ENCODE measurements around the gene PRPF40B. TPM values are rescaled to one million over a fixed set of nuclear protein-coding genes. Genes with fewer than 3 reads are reported as not detected.

Gene PRPF40B
- total RNA-seq, 3 donors from 2014 or later: 10.4 to 34.0 (median 32.8) TPM

- Histone ChIP-seq H3K27ac (no peak overlapping the region), H3K36me3 (no peaks in the 10 kb centered on the region), H3K4me3 (no peak overlapping the region), H3K9me3 (no peaks in the 10 kb centered on the region), H3K27me3 (no peaks in the 10 kb centered on the region), H3K4me1 (no peaks in the 10 kb centered on the region)
- no peak for TF ChIP-seq POLR2A (IDR thresholded peaks at IDR 0.05)
- TF ChIP-seq POLR2AphosphoS5 (IDR thresholded peaks at IDR 0.05): no peak
- TF ChIP-seq, protein P1, sequence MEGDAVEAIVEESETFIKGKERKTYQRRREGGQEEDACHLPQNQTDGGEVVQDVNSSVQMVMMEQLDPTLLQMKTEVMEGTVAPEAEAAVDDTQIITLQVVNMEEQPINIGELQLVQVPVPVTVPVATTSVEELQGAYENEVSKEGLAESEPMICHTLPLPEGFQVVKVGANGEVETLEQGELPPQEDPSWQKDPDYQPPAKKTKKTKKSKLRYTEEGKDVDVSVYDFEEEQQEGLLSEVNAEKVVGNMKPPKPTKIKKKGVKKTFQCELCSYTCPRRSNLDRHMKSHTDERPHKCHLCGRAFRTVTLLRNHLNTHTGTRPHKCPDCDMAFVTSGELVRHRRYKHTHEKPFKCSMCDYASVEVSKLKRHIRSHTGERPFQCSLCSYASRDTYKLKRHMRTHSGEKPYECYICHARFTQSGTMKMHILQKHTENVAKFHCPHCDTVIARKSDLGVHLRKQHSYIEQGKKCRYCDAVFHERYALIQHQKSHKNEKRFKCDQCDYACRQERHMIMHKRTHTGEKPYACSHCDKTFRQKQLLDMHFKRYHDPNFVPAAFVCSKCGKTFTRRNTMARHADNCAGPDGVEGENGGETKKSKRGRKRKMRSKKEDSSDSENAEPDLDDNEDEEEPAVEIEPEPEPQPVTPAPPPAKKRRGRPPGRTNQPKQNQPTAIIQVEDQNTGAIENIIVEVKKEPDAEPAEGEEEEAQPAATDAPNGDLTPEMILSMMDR (IDR thresholded peaks at IDR 0.05): no peak
- no peak for DNase-seq (ENCODE audit: low spot score in 2 of 2)
- intact Hi-C loops (cut with DNase I; ENCODE audit: low total_unique reads): no loop called here
Observed at GRCh38 chr12:49633703-49634345, 10.5 kb downstream of the PRPF40B start.

DNA sequence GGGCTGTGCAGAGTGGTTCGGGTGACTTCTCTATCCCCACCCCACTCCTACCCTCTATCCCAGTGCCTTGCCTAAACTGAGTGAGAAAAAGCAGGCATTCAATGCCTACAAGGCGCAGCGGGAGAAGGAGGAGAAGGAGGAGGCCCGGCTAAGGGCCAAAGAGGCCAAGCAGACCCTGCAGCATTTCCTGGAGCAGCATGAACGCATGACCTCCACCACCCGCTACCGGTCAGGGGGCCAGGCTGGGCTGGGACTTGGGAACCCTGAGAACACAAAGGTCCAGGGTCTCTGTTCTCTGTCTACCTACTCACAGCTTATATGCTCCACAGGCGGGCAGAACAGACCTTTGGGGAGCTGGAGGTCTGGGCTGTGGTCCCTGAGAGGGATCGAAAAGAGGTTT lies 11.7 kb downstream of the PRPF40B start:
- intact Hi-C loops (cut with DNase I; ENCODE audit: low total_unique reads): no loop called here
- H3K36me3 ChIP-seq: no peaks in the 10 kb centered on the region
- no peak overlapping the region for H3K27ac ChIP-seq

DNA sequence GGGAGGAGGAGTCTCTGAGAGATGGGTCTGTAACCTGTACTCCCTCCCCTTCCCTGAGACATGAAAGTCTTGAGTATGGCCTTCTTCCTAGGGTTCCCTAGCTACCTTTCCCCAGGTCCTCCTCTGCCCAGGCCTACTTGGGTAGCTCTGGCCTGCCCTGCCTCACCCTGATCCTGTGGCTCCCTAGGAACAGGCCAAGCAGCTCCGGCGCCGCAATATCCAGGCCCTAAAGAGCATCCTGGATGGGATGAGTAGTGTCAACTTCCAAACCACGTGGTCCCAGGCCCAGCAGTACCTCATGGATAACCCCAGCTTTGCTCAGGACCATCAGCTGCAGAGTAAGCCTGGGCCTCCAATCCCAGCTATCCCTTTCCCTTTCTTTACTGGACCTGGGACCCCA lies 12.3 kb downstream of the PRPF40B start:
- H3K27me3 ChIP-seq: no peaks in the 10 kb centered on the region
- H3K27ac ChIP-seq: no peak overlapping the region
- no peak overlapping the region for H3K4me3 ChIP-seq
- intact Hi-C loops (cut with DNase I; ENCODE audit: low total_unique reads): no loop called here
- H3K4me1 ChIP-seq: no peaks in the 10 kb centered on the region
- no peak for DNase-seq (ENCODE audit: low spot score in 2 of 2)
- no peaks in the 10 kb centered on the region for H3K36me3 ChIP-seq
- no peaks in the 10 kb centered on the region for H3K9me3 ChIP-seq
- TF ChIP-seq POLR2AphosphoS5 (IDR thresholded peaks at IDR 0.05) (no peak), POLR2A (IDR thresholded peaks at IDR 0.05) (no peak)
- TF ChIP-seq, protein P1 (IDR thresholded peaks at IDR 0.05): no peak

More for the DNA sequence above, 11.7 kb downstream of the PRPF40B start:
- Histone ChIP-seq H3K4me3 (no peak overlapping the region), H3K4me1 (no peaks in the 10 kb centered on the region), H3K9me3 (no peaks in the 10 kb centered on the region), H3K27me3 (no peaks in the 10 kb centered on the region)
- DNase-seq (ENCODE audit: low spot score in 2 of 2): no peak
- TF ChIP-seq POLR2AphosphoS5 (IDR thresholded peaks at IDR 0.05): no peak

- no peak for TF ChIP-seq POLR2AphosphoS5 (IDR thresholded peaks at IDR 0.05)
- TF ChIP-seq POLR2A (IDR thresholded peaks at IDR 0.05): no peak
- TF ChIP-seq, protein P1 (IDR thresholded peaks at IDR 0.05): no peak
- Histone ChIP-seq H3K27ac (no peak overlapping the region), H3K36me3 (no peaks in the 10 kb centered on the region), H3K27me3 (no peaks in the 10 kb centered on the region), H3K9me3 (no peaks in the 10 kb centered on the region), H3K4me1 (no peaks in the 10 kb centered on the region), H3K4me3 (no peak overlapping the region)
- no peak for DNase-seq (ENCODE audit: low spot score in 2 of 2)
- intact Hi-C loops (cut with DNase I; ENCODE audit: low total_unique reads): no loop called here
Observed at GRCh38 chr12:49636574-49636973, 13.2 kb downstream of the PRPF40B start.

DNA sequence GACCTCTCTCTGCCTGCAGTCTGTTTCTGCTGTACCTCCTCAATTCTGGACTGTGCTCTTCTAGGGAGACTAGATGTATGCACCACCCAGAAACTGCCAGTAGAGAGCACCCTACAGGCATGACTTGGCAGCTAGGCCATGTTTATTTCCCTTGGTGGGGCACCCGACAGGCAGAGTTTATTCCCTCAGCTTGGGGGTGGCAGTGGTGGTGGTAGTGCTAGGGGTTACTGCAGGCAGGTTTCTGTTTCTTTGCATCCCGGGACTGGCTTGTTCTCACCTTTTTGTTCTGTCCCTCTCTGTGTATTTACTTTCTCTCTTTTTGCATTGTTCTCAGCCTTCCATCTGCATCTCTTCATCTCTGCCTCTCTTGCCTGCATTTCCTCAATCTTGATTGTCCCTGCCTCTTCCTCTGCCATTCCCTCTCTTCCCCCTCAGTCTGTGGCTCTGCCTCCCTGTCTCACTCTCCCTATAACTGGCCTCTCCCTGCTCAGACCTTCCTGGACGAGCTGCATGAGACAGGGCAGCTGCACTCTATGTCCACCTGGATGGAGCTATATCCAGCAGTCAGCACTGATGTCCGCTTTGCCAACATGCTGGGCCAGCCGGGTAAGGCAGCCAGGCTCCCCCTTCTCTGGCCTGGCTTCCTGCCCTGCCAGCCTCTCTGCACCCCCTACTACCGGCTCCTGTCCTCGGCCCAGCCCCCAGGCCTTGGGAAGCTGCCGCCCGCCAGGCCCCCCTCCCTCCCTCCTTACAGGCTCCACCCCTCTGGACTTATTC lies 13.8 kb downstream of the PRPF40B start:
- TF ChIP-seq, protein P1 (IDR thresholded peaks at IDR 0.05): peak; percentile 25 to 54 (median 47)
- no peak for TF ChIP-seq POLR2AphosphoS5 (IDR thresholded peaks at IDR 0.05)
- Histone ChIP-seq H3K4me1 (no peaks in the 10 kb centered on the region), H3K27ac (peak overlapping the region in 1 of 2 donors; percentile 27), H3K36me3 (no peaks in the 10 kb centered on the region), H3K9me3 (no peaks in the 10 kb centered on the region), H3K4me3 (no peak overlapping the region), H3K27me3 (no peaks in the 10 kb centered on the region)
- peak in 1 of 2 donors; percentile 41 for DNase-seq (ENCODE audit: low spot score in 2 of 2)
- intact Hi-C loops (cut with DNase I; ENCODE audit: low total_unique reads): no loop called here

Data from breast epithelium (tissue), 4 donors.